NCI-H2171 (cell line): Measurements from ENCODE around the gene GNGT2.
A peak's percentile ranks its signal among the peaks of the same experiment; 100 is the strongest.

ENCODE experiments used
- DNase-seq: peaks from one replicate; lab custom pipeline; 2025; lab: John Stamatoyannopoulos, UW

The GNGT2 gene

DNA sequence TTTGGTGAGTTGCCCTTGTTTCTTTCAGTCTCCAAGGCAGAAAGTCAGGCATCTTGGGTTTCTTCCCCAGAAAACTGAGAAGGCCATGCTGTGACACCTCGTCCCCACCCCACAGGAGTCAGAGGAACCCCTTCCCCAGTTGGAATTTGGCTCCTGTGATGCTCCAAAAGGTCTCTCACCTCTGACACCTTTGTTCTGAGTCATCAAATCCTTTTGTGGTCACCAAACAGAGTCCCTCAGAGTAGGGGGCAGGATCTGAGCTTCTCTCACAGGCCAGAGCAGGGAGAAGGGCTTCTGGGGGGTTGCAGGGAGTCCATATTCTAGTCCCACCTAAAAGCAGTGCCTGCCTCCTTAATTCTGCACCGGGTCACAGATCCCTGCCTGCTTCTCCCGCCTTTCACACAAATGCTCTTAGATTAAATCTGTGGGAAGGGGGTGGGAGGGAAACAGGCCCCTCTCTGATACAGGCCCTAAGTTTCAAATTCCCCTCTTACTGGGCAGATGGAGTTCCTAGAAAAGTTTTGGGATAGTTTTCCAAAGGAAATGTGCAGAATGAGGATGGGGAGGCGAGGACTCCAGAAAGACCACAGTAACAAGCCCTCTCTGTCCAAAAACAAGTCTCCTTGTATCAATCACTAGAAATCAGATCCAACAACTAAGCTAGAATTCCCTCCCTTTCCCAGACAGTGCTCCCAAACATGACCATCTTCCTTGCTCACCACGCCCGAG is 18.9 kb upstream of the GNGT2 start:
- DNase-seq: no peak

DNA sequence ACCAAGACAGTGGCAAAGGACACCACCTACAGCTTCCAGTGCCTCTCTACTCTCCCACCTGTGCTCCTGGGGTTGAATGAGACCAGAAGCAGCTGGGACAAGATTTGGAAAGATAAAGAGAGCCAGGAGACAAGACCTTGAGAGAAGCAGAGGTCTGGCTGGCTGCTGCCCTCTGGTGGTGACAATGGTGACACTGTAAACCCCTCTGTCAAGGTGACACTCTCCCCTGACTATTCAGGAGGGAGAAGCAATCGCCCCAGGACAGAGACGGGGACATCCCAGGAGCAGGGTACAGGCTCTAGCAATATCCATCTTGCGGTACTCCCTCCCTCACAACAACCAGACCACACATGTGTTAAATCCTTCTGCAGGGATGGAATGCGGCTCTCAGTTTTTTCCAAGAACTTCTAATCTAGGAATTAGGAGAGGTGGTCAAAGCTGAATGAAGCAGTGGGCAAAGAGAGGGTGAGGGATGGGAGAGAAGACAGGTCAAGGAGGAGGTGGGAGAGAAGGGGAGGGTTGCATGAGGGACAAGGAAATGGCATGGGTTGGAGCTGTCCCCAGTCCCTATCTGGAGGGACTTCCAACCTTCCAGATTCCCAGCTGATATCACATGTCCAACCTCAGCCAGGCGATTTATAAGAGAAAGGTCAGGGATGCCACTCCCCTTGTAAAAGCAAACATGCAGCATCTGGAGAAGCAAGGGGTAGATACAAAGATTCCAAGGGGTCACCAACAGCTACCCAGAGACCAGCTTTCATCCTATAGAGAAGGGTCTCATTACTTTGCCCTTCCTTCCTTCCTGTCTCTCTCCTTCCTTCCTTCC is 17.3 kb upstream of the GNGT2 start:
- DNase-seq: peak; percentile 35

DNA sequence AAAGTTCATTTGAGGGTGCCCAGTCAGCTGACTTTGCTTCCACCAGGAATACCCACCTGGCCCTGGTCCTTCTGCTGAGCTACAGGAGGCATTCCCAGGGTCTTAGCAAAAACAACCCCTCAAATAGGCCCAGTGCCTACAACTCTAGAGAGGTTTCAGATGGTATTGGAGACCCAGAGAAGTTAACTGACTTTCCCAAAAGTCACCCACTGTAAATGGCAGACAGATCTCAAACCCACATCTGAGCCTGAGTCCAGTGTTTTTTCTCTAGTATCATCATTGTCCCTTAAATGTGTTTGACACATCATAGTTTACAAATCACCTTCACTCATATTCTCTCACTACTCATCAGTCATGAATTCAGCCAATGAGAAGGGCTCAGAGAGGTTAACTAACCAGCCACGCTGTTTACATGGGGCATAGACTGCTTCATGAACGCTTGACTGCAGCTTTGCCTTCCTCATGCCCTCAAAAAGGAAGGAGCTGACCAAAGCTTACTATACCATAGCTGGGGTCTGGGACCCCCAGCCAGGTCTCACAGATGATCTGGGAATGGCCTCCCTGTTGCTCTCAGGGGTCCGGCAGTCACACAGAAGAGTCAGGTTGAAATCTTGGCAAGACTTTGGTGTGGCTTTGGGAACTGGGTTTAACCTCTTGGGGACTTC is 16.5 kb upstream of the GNGT2 start:
- no peak for DNase-seq

DNA sequence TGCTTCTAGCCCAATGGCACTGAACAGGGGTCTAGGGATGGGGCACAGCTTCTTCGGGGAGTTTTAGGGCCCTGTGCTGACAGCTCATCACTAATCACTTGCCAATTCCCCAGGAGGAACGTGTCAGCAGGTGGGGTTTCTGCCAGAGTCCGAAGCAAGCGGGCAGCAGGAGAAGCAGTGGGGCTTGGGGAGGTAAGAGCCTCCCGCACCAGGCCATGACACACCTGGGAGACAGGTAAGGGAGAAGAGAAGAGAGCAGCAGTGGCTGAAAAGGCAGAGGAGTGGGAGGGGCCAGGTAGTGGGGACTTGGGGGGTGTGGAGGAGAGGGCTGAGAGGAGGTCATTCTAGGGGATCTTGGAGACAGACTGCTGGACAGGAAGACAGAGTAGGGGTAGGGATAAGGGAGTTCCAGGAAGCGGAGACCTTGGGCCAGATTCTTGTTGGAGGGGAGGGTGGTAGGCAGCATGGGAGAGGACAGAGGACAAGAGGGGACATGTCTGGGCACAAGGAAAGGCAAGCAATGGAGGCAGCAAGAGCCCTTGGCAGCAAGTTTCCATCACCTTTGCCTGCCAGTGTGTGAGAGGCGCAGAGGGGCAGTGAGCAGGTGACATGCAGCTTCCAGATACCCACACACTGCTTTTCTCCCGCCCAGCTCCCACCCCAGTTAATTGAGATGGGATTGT is 15.3 kb upstream of the GNGT2 start:
- no peak for DNase-seq

DNA sequence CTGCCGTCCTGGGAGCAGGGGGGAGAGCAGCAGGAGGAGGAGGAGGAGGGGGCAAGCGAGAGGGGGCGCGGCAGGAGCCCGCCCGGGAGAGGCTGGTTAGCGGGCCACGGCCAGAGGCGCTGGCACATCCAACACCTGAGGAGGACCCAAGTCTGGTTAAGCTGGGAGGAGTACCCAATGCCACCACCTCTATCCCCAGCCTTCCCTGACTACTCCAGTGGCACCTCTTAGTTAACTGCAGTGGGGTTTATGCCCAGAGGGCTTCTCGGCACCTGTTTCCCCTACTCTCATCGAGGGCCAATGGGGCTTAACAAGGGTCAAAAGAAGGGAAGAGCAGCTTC is 14.6 kb upstream of the GNGT2 start:
- no peak for DNase-seq

DNA sequence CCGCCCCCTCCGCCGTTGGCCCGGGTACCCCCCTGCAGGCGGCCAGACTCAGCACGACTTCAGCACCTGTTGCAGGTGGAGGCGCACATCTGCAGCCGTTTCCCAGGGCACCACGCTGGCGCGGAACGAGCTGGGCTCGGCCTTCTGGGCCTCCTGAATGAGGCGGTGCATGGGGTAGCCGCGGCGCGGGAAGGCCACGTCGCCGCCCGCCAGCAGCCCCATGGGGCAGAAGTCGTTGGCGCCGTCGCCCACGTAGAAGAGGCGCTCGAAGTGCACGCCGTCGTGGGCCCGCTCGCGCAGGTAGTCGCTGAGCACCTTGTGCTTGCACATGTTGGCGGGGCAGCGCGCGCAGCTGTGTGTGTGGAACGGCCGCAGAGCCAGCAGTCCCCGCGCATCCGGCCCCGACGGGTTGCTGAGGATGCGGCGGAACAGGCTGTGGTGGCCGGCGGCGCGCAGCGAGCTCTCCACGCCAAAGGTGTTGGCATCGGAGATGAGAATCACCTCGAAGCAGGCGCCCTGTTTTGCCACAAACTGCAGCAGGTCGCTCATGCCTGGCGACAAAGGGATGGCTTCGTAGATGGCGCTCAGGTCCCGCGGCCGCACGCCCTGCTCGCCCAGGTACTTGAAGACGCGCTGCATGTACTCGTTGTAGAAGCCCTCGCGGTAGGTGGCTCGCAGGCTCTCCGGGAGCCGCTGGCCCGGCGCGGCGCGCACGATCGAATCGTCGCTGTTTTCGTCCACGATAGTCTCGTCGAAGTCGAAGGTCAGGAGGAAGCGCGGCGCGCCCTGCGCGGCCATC is 14.0 kb upstream of the GNGT2 start:
- no peak for DNase-seq

DNA sequence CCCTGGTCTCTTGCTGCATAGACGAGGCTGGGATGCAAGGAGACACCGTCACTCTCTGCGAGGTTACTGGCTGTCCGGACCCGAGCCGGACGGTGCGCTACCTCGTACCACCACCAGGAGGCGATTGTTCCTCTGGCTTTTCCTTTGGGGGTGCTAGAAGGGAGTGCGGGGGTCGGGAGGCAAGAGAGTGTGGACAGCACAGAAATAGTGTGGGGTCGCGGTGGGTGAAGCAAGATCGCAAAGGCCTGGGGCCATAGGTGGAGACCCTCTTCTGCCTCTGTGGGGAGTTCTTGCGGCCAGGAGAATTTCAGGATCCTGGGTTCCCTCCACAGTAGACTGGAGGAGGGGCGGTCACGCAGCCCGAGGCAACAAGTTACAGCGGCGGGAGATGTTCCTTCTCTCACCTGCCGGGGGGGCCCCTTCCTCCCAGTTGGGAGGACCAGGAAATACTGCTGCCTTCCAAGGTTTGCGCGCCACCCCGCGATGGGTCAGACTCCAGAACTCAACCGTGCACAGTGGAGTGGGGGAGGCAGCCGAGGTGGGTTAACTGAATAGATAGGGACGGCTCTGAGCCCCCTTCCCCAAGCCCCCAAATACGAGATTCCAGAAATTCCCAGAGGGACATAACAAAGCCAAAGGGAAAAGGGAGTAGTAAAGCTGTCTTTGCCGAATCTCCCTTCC is 13.3 kb upstream of the GNGT2 start:
- no peak for DNase-seq

DNA sequence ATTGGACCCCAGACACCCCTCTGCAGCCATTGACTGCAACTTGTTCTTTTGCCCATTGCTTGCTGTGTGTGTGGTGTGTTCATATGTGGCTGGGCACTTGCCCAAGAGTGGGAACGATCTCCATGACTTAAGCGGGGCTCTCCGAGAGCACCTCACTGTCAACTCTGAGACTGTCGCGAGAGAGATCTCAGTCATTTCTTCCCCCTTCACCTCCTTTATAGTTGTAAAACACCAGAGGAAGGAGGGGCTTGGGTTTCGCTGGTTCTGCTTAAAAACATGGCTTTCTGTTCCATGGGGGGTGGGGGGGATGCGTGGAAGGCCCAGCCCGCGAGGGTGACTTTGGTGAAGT is 12.8 kb upstream of the GNGT2 start:
- no peak for DNase-seq

DNA sequence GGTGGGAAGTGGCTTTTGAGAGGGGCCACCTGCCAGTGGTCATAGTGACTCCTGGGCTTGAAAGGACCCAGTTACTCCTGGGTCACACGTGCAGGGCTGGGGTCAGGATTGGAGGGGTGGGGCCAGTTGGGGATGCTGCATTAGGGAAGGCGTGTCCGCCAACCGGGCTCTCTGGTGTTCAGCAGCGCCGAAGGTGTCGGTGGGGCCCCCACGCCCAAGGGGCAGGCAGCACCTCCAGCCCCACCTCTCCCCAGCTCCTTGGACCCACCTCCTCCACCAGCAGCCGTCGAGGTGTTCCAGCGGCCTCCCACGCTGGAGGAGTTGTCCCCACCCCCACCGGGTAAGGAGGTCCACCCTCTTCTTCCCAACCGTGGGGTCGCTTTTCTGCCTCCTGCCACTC is 9.6 kb upstream of the GNGT2 start:
- no peak for DNase-seq

DNA sequence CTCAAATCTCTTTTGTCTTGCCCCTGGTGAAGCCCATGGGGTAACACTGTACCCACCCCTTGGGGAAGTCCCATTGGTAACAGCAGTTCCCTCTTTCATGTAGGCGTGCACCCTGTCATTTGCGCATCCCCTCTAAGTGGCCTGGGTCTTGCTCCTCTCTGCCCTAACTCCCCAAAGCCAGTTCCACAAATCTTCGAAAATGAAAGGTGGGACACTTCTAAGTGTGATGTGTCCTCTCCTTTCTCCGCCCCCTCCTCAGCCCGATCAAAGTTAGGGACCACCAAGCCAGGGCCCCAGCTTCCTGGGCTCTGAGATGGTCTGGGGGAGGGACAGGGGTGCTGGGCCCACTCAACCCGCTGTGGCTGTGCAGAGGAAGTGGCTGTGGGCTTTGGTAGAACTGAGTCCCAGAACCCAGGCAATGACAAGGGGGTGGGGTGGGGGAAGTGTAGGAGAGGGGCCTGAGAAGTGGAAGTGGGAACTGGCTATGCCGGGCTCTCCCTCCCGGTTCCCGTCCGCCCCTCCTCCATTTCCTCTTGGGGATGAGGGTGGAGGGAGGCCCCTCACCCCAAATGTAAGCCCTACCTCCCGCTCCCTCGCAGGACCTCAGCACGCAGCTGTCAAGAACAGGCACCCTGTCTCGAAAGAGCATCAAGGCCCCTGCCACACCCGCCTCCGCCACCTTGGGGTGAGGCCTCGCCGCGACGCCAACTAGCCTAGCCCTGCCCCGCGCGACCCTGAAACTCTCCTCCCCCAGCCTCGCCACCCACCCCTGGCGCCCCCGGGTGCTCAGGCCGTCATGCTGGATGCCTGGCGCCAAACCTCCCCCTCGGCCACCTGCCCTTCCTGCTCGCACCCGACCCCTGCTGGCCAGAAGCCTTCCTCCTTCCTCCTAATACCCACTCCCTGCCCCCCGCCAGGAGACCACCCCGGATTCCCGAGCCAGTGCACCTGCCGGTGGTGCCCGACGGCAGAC is 8.9 kb upstream of the GNGT2 start:
- no peak for DNase-seq

DNA sequence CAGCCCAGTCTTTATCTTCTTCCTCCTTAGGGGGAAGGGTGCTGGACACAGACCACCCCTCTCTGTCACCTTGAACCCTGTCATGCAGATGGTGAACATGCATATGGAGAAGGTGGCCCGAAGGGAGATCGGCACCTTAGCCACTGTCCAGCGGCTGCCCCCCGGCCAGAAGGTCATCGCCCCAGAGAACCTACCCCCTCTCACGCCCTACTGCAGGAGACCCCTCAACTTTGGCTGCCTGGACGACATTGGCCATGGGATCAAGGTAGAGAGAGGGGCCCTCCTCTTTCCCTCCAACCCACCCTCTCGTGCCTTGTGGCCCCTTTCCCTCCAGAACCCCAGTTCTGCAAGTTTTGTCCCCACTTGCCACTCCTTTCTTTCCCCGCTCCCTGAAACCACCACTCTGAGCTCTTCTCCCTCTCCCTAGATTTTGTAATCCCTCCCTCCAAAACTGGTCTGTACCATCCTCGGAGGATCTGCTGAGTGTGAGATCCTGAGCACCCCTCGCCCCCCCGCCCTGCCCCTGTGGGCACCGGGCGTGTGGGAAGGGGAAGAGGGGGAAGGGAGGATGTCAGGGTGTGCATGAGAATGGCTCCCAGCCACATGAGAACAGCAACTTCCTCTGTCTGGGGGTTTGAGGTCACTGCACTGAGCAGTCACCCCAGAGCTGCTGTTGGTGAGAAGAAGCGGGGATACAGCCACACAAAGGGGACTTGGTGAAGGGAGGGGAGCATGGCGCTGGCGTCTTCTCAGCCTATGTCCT is 7.5 kb upstream of the GNGT2 start:
- no peak for DNase-seq

DNA sequence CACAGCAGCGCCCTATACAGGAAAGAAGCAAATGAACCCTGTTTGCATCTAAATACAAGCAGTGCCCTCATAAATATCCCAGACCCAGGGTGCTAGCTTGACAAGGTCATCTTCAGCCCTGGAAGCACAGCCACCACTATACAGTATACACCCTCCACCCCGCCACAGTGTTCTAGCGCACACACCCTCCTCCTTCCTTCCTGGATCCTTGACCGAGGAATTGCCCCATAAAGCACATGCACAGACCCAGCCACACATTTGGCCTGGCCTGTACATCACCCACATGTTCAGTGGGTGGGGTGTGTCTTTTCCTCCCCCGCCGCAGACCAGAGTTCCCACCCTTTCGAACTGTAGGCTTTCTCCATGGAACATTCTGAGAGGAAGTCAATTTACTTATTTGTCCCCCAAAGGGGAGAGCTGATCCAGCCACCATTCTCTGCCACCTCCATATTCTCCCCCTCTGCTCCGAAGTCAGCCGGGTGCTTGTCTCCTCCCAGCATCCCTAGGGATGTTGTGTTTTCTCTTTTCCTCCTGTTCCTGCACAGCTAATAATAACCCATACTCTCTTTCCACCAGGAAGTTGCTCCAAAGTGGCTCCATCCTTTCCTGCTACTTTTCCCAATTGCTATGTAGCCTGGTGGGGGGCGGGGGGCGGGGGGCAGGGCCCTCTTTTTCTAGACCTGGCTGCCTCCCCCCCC is 6.7 kb upstream of the GNGT2 start:
- DNase-seq: no peak

DNA sequence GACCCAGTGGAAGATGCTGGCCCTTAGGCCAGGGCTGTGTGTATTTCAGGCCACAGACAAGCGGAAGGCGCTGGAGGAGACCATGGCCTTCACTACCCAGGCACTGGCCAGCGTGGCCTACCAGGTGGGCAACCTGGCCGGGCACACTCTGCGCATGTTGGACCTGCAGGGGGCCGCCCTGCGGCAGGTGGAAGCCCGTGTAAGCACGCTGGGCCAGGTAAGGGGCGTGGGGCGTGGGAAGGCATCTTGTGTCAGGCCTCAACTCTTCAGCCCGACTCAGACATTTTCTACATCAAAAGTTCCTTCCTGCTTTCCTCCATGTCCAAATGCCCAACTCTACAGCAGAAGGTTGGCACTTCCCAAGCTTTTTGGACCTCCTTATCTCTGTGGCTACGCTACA is 6.1 kb upstream of the GNGT2 start:
- no peak for DNase-seq

DNA sequence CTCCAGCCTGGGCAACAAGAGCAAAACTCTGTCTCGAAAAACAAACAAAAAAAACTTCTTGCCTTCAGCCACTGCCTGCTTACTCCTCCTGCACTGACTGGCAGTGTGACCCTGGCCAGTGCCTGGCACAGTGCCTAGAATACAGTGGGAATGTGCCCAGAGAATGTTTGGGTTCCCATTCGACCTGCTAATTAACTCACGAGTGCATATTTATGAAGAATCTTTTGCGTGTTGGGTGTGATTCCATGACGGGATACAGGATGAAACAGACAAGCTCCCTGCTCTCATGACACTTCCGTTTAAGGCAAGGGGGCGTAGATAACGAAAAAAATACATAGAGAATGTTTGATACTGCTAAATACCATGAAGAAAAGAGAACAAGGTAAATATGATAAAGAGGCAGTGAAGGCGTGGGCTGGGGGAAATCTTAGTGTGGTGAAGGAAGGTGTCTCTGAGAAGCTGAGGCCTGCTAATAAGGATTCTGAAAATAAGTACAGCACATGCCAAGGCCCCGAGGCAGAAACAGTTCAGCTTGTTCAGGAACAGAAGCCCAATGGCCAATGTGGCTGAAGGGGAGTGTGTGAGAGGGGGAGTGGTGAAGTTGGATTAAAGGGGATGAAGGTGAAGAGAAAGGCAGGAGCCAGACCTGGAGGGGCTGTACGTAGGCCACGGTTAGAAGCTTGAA is 4.4 kb upstream of the GNGT2 start:
- no peak for DNase-seq

DNA sequence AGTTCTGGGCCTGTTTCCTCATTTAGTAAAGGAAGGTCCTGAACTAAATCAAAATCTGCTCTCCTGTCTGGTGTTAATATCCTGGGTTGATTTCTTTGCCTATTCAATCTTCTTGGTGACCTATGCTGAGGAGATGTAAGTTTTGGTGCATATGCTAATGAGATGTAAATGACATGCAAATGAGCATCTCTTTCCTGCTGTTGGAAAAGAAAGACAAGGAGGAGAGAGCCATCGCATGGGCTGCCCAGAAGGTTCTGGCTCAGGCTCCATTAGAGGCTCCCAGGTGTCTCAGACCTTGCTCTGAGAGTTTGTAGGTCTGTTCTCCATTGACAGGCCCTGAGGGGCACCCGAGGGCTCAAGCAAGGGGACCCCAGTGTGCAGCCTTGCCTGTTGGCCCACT is 3.5 kb upstream of the GNGT2 start:
- DNase-seq: no peak

DNA sequence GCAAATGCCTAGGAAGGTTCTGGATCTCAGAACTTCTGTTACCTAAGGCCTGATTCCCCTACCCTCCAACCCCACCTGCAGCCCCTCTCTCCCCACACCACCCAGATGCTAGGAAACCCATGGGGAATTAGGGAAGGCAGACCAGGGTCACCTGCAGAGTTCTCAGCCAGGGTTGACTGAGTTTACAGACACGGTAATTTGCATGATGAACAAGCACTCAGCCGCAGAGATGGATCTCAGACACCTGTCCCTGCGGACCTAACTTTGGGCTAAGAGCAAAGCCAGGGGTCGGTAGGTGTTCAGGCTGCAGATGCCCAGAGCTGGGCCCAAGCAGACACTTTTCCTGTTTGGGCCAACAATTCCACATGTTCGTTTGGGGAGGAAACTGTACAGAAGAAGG is 3.0 kb upstream of the GNGT2 start:
- no peak for DNase-seq

DNA sequence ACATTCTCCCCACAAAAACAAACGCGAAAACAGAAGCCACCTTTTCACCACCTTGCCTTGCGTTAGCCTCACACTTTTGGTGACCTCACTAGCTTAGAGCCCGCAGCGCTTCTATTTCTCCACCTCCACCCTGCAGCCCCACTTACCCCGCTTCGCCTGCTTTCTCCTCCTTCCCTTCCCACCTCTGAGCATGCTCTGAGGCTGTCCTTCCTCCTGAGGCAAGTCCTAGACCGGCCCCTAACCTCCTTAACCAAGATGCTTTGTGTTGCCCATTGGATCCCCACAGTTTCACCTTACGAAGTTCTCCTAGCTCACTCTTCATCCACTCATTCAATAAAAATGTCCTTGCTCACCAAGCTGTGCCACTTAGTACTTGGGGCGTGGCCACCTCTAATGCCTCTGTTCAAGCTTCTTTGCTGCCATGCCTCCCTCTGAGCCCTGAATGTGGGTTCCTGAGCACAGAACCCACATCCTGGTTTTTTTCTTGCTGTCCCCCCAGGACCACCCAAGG is 1.3 kb downstream of the GNGT2 start:
- DNase-seq: no peak

DNA sequence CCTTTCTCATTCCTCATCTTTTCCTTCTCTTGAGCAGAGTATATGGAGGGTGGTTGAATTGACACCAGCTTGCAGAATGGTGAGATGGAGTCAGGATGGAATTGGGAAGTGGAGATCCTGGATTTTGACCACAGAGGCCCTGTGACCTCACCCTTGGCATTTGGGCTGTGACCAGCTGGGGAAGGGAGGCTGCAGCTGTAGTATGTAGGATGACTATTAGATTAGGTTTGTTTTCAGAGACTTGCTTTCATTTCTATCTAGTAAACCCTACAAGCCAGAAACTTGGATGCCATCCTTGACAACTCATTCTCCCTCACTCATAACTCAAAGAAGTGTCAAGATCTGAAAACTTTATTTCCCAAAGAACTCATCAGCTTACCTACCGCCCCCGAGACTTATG is 5.9 kb downstream of the GNGT2 start:
- no peak for DNase-seq
